Activated CD4-positive, alpha-beta T cell treated with anti-CD3 and anti-CD28 coated beads, Interleukin-2, amount 10 ng/mL, durations not matched to agents 24 days and 14 days (primary cell): ENCODE data around the gene BCAS1. TPM values are rescaled to one million over a fixed set of nuclear protein-coding genes. Genes with fewer than 3 reads are reported as not detected.

ENCODE experiments used
- DNase-seq: peaks from one replicate; pipeline ENCODE4 v3.0.0; 2022
- H3K27ac Mint-ChIP-seq: one replicate; pipeline ENCODE4 v1.8.0; 2022; ENCODE audit warnings: mild to moderate bottlenecking, mixed read lengths
- H3K27me3 Mint-ChIP-seq: one replicate; pipeline ENCODE4 v1.8.0; 2022; ENCODE audit warnings: mixed read lengths
- H3K36me3 Mint-ChIP-seq: one replicate; pipeline ENCODE4 v1.8.0; 2022; ENCODE audit warnings: low read depth, mild to moderate bottlenecking, mixed read lengths
- H3K4me1 Mint-ChIP-seq: one replicate; pipeline ENCODE4 v1.8.0; 2021; ENCODE audit warnings: mixed read lengths
- H3K4me3 Mint-ChIP-seq: one replicate; pipeline ENCODE4 v1.8.0; 2022; ENCODE audit warnings: mild to moderate bottlenecking, moderate library complexity, mixed read lengths
- H3K9me3 Mint-ChIP-seq: one replicate; pipeline ENCODE4 v1.8.0; 2021; ENCODE audit warnings: mixed read lengths
- intact Hi-C: fragments of 100-400 bp; cut with micrococcal nuclease; formaldehyde crosslinking; loops from one replicate; pipeline ENCODE4 v1.15.1; 2023
- total RNA-seq: library from RNA; stranded (reverse); gene quantifications from 2 replicates; pipeline ENCODE4 v1.2.3, GENCODE V29; 2022

The BCAS1 gene
- total RNA-seq, 1 donor from 2014 or later: not detected

DNA sequence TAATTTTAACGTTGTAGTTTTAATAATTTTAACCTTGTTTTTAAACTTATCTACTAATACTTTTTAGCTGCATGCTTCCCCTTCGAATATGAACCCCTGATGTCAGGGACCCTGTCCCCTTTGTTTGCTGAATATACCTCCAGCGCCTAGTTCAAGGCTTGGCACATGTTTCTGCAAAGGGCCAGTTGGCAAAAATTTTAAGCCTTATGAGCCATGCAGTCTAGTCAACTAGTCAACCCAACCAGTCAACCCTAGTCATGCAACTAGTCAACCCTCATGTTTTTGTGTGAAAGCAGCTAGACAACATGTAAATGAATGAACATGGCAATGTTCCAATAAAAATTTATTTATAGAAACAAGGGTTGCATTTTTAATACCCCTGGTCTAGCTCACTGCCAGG lies 119.8 kb downstream of the BCAS1 start:
- peak overlapping the region; percentile 90 for H3K27ac Mint-ChIP-seq

DNA sequence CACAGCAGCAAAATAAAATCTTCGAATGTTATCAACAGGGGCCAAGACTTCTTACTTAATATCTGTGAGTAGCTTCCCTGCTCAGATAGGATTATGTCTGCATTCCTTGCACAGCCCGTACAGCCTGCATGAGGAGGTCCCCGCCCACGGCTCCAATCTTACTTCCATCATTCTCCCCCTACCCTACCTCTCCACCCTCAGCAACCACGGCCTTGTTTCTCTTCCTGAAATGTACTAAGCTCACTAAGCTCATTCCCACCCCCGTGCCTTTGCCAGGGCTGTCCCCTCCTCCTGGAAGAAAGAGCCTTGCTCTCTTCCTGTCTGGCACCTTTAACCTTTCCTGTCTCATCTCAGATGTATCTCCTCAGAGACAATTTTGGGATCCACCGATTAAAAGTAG lies 120.4 kb downstream of the BCAS1 start:
- Mint-ChIP-seq H3K4me1 (peaks cover 34% of the 10 kb centered on the region), H3K4me3 (peak overlapping the region; percentile 80), H3K9me3 (peaks cover 10% of the 10 kb centered on the region), H3K27me3 (peaks cover 4% of the 10 kb centered on the region), H3K27ac (peak overlapping the region; percentile 90), H3K36me3 (peaks cover 6% of the 10 kb centered on the region)
- intact Hi-C loops: loop anchor here (1.0 kb wide), 1 partner anchor 242 kb away; no protein-coding TSS in a partner anchor
- peak; percentile 61 for DNase-seq

More for the DNA sequence above, 119.8 kb downstream of the BCAS1 start:
- peaks cover 10% of the 10 kb centered on the region for H3K9me3 Mint-ChIP-seq
- intact Hi-C loops: loop anchor here (1.0 kb wide), 1 partner anchor 242 kb away; no protein-coding TSS in a partner anchor
- DNase-seq: no peak
- peaks cover 4% of the 10 kb centered on the region for H3K27me3 Mint-ChIP-seq
- H3K4me3 Mint-ChIP-seq: no peak overlapping the region
- peaks cover 34% of the 10 kb centered on the region for H3K4me1 Mint-ChIP-seq
- peaks cover 6% of the 10 kb centered on the region for H3K36me3 Mint-ChIP-seq

DNA sequence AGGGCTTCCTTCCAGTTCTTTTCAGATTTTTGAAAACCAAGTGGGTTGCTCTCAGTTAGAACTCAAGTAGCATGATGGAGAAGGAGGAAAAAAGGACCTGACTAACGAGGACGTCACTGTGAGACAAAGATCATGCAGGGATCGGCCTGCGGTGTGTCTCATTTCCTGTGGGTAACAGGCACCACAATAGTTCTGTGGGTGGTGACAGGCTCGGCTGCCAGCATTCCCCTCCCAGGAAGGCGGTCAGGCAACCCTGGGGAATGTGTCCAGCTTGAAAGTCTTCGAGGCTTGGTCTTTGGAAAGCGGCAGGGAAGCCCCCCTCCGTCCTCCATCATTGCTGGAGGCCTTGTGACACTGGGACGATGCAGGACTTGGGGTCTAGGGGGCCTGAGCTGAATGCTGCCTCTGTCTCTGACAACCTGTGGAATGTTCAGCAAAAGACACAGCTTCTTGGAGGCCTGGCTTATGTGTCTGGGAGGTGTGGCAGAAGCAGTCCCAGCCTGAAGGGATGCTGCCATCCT lies 121.0 kb downstream of the BCAS1 start:
- DNase-seq: peak; percentile 94
- H3K27me3 Mint-ChIP-seq: peaks cover 4% of the 10 kb centered on the region
- intact Hi-C loops: loop anchor here (1.0 to 10.0 kb wide), 6 partner anchors 51 to 805 kb away; partner anchors contain the start of gene PFDN4
- H3K9me3 Mint-ChIP-seq: peaks cover 10% of the 10 kb centered on the region
- peaks cover 34% of the 10 kb centered on the region for H3K4me1 Mint-ChIP-seq
- peaks cover 6% of the 10 kb centered on the region for H3K36me3 Mint-ChIP-seq
- H3K4me3 Mint-ChIP-seq: peak overlapping the region; percentile 80
- peak overlapping the region; percentile 90 for H3K27ac Mint-ChIP-seq

DNA sequence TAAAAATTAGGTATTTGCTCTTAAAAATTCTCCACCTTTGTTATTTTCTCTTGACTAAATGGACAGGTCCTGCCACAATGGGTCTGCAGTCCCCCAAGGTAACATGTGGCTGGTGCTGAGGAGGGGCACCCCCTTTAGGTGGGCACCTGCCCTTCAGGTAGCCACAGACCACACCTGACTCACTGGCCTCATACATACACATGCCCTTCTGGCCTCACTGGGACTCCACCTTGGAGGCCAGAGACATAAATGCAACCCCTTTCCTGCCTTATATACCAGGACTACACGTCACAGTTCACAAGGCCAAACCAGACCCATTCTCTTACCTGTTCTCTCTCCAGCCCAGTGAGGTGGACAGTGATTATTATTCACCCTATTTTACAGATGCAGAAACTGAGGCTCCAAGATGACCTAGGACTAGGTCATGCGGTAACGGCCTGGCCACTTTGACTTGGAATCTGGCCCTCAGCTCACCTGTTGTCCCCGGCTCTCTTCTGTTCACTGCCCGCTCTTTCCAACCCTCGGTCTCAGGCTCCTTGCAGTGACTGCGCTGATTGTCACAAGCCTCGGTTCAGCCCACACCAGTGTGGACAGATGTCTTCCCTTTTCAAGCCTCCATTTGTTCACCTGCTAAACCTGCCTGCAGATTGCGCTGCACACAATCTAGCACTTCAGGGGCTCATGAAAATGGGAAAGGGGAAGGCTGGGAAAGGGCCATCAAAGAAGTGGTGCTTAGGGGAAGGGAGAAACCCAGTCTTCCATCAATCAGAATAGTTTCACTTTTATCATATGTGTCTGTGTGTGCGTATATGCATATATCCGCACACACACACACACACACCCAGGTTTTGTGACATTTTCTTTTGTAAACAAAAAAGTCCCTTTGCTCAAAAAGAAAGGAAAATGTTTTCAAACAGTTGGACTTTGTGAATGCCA lies 121.7 kb downstream of the BCAS1 start:
- Mint-ChIP-seq H3K9me3 (peaks cover 10% of the 10 kb centered on the region), H3K27me3 (peaks cover 2% of the 10 kb centered on the region), H3K4me3 (peak overlapping the region; percentile 80), H3K4me1 (peaks cover 37% of the 10 kb centered on the region), H3K36me3 (peaks cover 6% of the 10 kb centered on the region), H3K27ac (peak overlapping the region; percentile 90)
- DNase-seq: peak; percentile 59
- intact Hi-C loops: loop anchor here (1.0 to 10.0 kb wide), 6 partner anchors 50 to 804 kb away; partner anchors contain the start of gene PFDN4

DNA sequence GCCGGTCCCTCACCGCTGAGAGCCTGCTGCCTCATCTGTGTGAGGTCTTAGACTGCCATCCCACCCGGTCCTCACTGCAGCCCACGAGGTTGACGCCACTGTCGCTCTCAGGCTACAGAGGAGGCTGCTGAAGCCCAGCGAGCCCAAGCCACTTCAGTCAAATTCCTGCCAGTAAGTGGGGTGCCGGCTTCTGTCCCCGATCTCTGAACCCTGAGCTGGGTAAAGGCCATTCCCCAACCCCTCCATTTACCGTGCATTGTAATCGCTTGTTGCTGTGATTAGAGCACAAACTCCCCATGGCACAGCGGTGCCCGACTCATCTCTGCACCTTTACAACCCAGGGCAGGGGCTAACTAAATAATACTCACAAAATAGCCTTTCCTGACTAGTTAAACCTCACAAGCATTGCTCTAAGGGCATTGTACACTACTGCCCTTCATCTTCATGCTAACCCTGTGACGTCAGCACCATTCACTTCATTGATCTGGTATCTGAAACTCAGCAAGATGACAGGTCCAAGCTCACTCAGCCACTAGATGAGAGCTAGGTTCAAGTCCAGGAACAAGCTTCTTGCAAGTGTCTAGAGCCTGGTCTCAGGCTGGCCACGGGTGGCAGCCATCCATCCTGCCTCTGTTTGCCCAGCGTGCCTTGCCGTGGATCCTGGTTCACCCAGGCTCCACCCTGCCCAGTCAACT lies 122.7 kb downstream of the BCAS1 start:
- Mint-ChIP-seq H3K27ac (no peak overlapping the region), H3K27me3 (no peaks in the 10 kb centered on the region), H3K9me3 (peaks cover 6% of the 10 kb centered on the region)

GRCh38 chr20:53946106-53946505 lies 124.3 kb downstream of the BCAS1 start:
- DNase-seq: no peak
- Mint-ChIP-seq H3K36me3 (no peaks in the 10 kb centered on the region), H3K4me1 (peaks cover 42% of the 10 kb centered on the region), H3K27me3 (no peaks in the 10 kb centered on the region), H3K27ac (no peak overlapping the region), H3K4me3 (no peak overlapping the region), H3K9me3 (no peaks in the 10 kb centered on the region)
- intact Hi-C loops: loop anchor here (5.0 to 10.0 kb wide), 2 partner anchors 304 to 801 kb away; no protein-coding TSS in a partner anchor

More for the DNA sequence above, 122.7 kb downstream of the BCAS1 start:
- intact Hi-C loops: loop anchor here (2.0 to 10.0 kb wide), 5 partner anchors 49 to 803 kb away; partner anchors contain the start of gene PFDN4
- Mint-ChIP-seq H3K4me3 (no peak overlapping the region), H3K36me3 (peaks cover 2% of the 10 kb centered on the region), H3K4me1 (peaks cover 41% of the 10 kb centered on the region)
- no peak for DNase-seq

DNA sequence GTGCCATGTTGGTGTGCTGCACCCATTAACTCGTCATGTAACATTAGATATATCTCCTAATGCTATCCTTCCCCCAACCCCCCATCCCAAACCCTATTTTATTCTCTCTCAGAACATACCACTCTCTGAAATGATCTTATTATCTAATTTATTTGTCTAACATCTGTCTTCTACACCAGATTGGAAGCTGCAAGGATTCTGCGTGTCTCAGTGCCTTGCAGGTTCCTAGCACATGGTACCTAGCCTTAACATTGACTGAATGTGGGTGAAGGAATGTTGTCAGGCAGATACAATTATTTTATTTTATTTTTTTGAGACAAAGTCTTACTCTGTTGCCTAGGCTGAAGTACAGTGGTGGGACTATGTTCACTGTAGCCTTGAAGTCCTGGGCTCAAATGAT lies 124.9 kb downstream of the BCAS1 start:
- no peaks in the 10 kb centered on the region for H3K27me3 Mint-ChIP-seq
- H3K9me3 Mint-ChIP-seq: no peaks in the 10 kb centered on the region
- intact Hi-C loops: loop anchor here (5.0 to 10.0 kb wide), 2 partner anchors 303 to 801 kb away; no protein-coding TSS in a partner anchor
- H3K4me1 Mint-ChIP-seq: peaks cover 45% of the 10 kb centered on the region
- H3K4me3 Mint-ChIP-seq: no peak overlapping the region
- H3K36me3 Mint-ChIP-seq: no peaks in the 10 kb centered on the region
- H3K27ac Mint-ChIP-seq: no peak overlapping the region
- DNase-seq: no peak

DNA sequence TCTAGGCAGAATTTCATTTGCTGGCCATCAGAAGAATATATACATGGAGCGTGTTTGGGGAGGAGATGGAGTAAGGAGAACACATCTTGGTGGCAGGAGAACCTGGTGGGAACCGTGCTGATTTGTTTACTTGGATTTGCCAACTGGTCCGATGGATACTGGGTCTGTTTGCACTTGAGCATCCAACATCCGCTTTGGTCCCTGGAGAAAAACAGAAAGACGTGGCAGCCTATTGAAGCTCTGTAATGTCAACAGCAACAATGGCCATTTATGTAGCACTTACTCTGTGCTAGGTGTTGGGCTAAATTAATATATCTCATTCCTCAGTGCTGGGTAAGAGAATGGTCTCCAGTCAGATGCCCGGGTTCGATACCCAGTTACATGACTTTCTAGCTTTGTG lies 125.6 kb downstream of the BCAS1 start:
- Mint-ChIP-seq H3K27ac (no peak overlapping the region), H3K4me3 (no peak overlapping the region), H3K27me3 (no peaks in the 10 kb centered on the region), H3K9me3 (no peaks in the 10 kb centered on the region), H3K36me3 (no peaks in the 10 kb centered on the region), H3K4me1 (peaks cover 43% of the 10 kb centered on the region)
- no peak for DNase-seq
- intact Hi-C loops: loop anchor here (5.0 to 10.0 kb wide), 2 partner anchors 302 to 800 kb away; no protein-coding TSS in a partner anchor

GRCh38 chr20:53943522-53944291 lies 126.7 kb downstream of the BCAS1 start:
- Mint-ChIP-seq H3K36me3 (no peaks in the 10 kb centered on the region), H3K4me3 (no peak overlapping the region), H3K27me3 (no peaks in the 10 kb centered on the region), H3K27ac (no peak overlapping the region), H3K4me1 (peaks cover 38% of the 10 kb centered on the region), H3K9me3 (no peaks in the 10 kb centered on the region)
- DNase-seq: peak; percentile 80
- intact Hi-C loops: loop anchor here (10.0 kb wide), 1 partner anchor 799 kb away; no protein-coding TSS in a partner anchor

DNA sequence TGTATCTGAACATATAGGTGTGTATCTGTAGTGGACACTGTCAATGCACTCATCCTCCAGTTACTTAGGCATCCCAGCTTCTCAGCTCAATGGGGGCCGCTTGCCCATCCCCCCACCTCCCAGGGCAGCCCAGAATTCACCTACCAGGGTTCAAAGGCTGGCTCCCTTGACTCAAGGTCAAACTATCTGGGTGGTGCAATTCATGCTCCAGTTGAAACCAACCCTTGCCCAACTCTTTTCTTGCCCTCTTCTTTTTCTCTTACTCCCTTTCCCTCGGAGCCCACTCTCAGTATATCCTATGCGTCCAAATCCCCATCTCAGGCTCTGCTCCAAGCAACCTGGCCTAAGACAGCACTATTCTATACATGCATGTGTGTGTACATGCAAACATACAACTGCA lies 127.4 kb downstream of the BCAS1 start:
- intact Hi-C loops: loop anchor here (10.0 kb wide), 1 partner anchor 798 kb away; no protein-coding TSS in a partner anchor
- Mint-ChIP-seq H3K4me1 (peaks cover 33% of the 10 kb centered on the region), H3K4me3 (no peak overlapping the region), H3K9me3 (no peaks in the 10 kb centered on the region), H3K27me3 (no peaks in the 10 kb centered on the region), H3K27ac (no peak overlapping the region), H3K36me3 (no peaks in the 10 kb centered on the region)
- no peak for DNase-seq

- intact Hi-C loops: loop anchor here (10.0 kb wide), 1 partner anchor 798 kb away; no protein-coding TSS in a partner anchor
- Mint-ChIP-seq H3K9me3 (no peaks in the 10 kb centered on the region), H3K4me1 (peaks cover 36% of the 10 kb centered on the region)
Observed at GRCh38 chr20:53942472-53942816, 128.0 kb downstream of the BCAS1 start.

GRCh38 chr20:53941680-53942471 lies 128.5 kb downstream of the BCAS1 start:
- DNase-seq: peak; percentile 53
- no peaks in the 10 kb centered on the region for H3K27me3 Mint-ChIP-seq
- intact Hi-C loops: loop anchor here (10.0 kb wide), 1 partner anchor 797 kb away; no protein-coding TSS in a partner anchor
- H3K36me3 Mint-ChIP-seq: no peaks in the 10 kb centered on the region
- no peak overlapping the region for H3K4me3 Mint-ChIP-seq
- peaks cover 33% of the 10 kb centered on the region for H3K4me1 Mint-ChIP-seq
- H3K27ac Mint-ChIP-seq: peak overlapping the region; percentile 64
- no peaks in the 10 kb centered on the region for H3K9me3 Mint-ChIP-seq

More at GRCh38 chr20:53942472-53942816, 128.0 kb downstream of the BCAS1 start:
- H3K4me3 Mint-ChIP-seq: no peak overlapping the region
- H3K27me3 Mint-ChIP-seq: no peaks in the 10 kb centered on the region
- H3K27ac Mint-ChIP-seq: no peak overlapping the region
- no peak for DNase-seq
- H3K36me3 Mint-ChIP-seq: no peaks in the 10 kb centered on the region
